Body of pancreas (tissue), 4 donors: ENCODE results near the gene ZBED3.

Source experiments
- CTCF ChIP-seq, 7 experiments: fragments of 450-650 bp in 4 of 7; fragments of 200-600 bp in 3 of 7; sonication (generic) in 3 of 7; IDR thresholded peaks; one replicate each; pipeline ENCODE4 v1.5.1; 2016 to 2019; ENCODE audit warnings: antibody characterized with exemption in 7 of 7
- POLR2A ChIP-seq, 3 donors: fragments of 450-650 bp; IDR thresholded peaks; one replicate each; pipeline ENCODE4 v1.6.1; 2016; ENCODE audit warnings: antibody characterized with exemption in 3 of 3, mild to moderate bottlenecking in 2 of 3

GRCh38 chr5:77073667-77074066, 13.4 kb downstream of the ZBED3 start:
- TF ChIP-seq CTCF (IDR thresholded peaks at IDR 0.05) (no peak), POLR2A (IDR thresholded peaks at IDR 0.05) (no peak)
